Loucy (cell line): ENCODE data around the gene NCAPD2.

Experiments
- CTCF ChIP-seq: fragments of 200-600 bp; sonication (generic); conservative IDR thresholded peaks from 2 replicates; pipeline ENCODE4 v1.5.1; 2014; ENCODE audit warnings: mild to moderate bottlenecking, antibody characterized with exemption, low read length
- EZH2phosphoT487 ChIP-seq: fragments of 200-600 bp; IDR thresholded peaks from 2 replicates; pipeline ENCODE4 v1.6.1; 2018; ENCODE audit warnings: antibody characterized with exemption, mild to moderate bottlenecking, moderate library complexity, borderline replicate concordance

- TF ChIP-seq CTCF (no peak), EZH2phosphoT487 (no peak)
Observed at GRCh38 chr12:6536894-6537579, 43.1 kb downstream of the NCAPD2 start.
